B cell (primary cell): ENCODE data around the gene ANTXR1. TPM values are rescaled to one million over a fixed set of nuclear protein-coding genes. Genes with fewer than 3 reads are reported as not detected.

Source experiments
- ATAC-seq: fragments of 200-7000 bp; cut with Tn5 transposase; one replicate; pipeline ENCODE4 v1.10.0; 2021; ENCODE audit warnings: low read depth, mild to moderate bottlenecking, moderate number of reproducible peaks, moderate library complexity
- CTCF ChIA-PET: fragments of 350-600 bp; sonication (Branson Sonifier 250); formaldehyde crosslinking; loops from one replicate; lab custom pipeline; 2021; ENCODE audit warnings: antibody characterized with exemption, inconsistent platforms; lab: Charles Lee
- POLR2A ChIA-PET: fragments of 350-600 bp; sonication (Branson Sonifier 250); formaldehyde crosslinking; loops from one replicate; lab custom pipeline; 2021; ENCODE audit warnings: antibody characterized with exemption; lab: Charles Lee
- DNase-seq: peaks from one replicate; pipeline ENCODE4 v3.0.0; 2013
- H2AFZ ChIP-seq: 2 replicates; pipeline ENCODE4 v1.6.1; 2012; ENCODE audit warnings: mild to moderate bottlenecking, low read depth, low read length; ENCODE audit not compliant: insufficient read depth, poor library complexity, severe bottlenecking
- H3K27ac ChIP-seq, 2 donors: 1 replicate in 1 of 2; 2 replicates in 1 of 2; pipeline ENCODE4 v1.5.1; 2012 to 2013; ENCODE audit warnings: low read length in 2 of 2, mild to moderate bottlenecking in 2 of 2, moderate library complexity in 1 of 2
- H3K27me3 ChIP-seq, 4 experiments: fragments of 200-600 bp in 1 of 4; sonication (generic) in 1 of 4; replicated peaks in 1 of 4; 1 replicate in 2 of 4; 2 replicates in 2 of 4; pipeline versions ENCODE4 v1.6.1 to v1.7.0; 2013 to 2016; ENCODE audit warnings: low read length in 3 of 4, mild to moderate bottlenecking in 2 of 4, mixed read lengths in 1 of 4, moderate library complexity in 1 of 4; ENCODE audit not compliant: insufficient read depth in 4 of 4, control insufficient read depth in 3 of 4; ENCODE audit errors: control extremely low read depth in 1 of 4
- H3K36me3 ChIP-seq, 2 experiments: replicated peaks in 1 of 2; 1 replicate in 1 of 2; 2 replicates in 1 of 2; pipeline versions ENCODE4 v1.6.1 to v1.7.1; 2013; ENCODE audit warnings: low read length in 1 of 2; ENCODE audit not compliant: insufficient read depth in 2 of 2, control insufficient read depth in 1 of 2; ENCODE audit errors: control extremely low read depth in 1 of 2, extremely low read depth in 1 of 2
- H3K4me1 ChIP-seq, 2 donors: fragments of 200-600 bp in 1 of 2; sonication (generic) in 1 of 2; 1 replicate in 1 of 2; 2 replicates in 1 of 2; pipeline versions ENCODE4 v1.5.1 to v1.6.1; 2013 to 2017; ENCODE audit warnings: low read length in 2 of 2; ENCODE audit not compliant: control insufficient read depth in 2 of 2, insufficient read depth in 2 of 2
- H3K4me2 ChIP-seq: replicated peaks from 2 replicates; pipeline ENCODE3; 2012; ENCODE audit warnings: mild to moderate bottlenecking, low read depth, low read length; ENCODE audit not compliant: poor library complexity, severe bottlenecking
- H3K4me3 ChIP-seq, 5 experiments: fragments of 200-600 bp in 1 of 5; sonication (generic) in 1 of 5; 1 replicate in 3 of 5; 2 replicates in 2 of 5; pipeline versions ENCODE4 v1.5.1 to v1.7.0; 2011 to 2016; ENCODE audit warnings: low read length in 4 of 5, mild to moderate bottlenecking in 4 of 5, low read depth in 2 of 5, control low read depth in 1 of 5, moderate library complexity in 1 of 5; ENCODE audit not compliant: insufficient read depth in 1 of 5; ENCODE audit errors: control extremely low read depth in 1 of 5, extremely low read depth in 1 of 5
- H3K79me2 ChIP-seq: fragments of 200-600 bp; sonication (generic); one replicate; pipeline ENCODE4 v1.6.0; 2016; ENCODE audit warnings: low read length; ENCODE audit not compliant: control insufficient read depth, insufficient read depth
- H3K9ac ChIP-seq: fragments of 200-600 bp; sonication (generic); 2 replicates; pipeline ENCODE4 v1.6.1; 2017; ENCODE audit warnings: mild to moderate bottlenecking, low read length, moderate library complexity
- H3K9me3 ChIP-seq, 3 donors: one replicate each; pipeline versions ENCODE4 v1.6.1 to v1.7.1; 2013; ENCODE audit warnings: low read length in 2 of 3; ENCODE audit not compliant: control insufficient read depth in 2 of 3, insufficient read depth in 1 of 3; ENCODE audit errors: control extremely low read depth in 1 of 3
- H4K20me1 ChIP-seq: 2 replicates; pipeline ENCODE4 v1.6.0; 2012; ENCODE audit warnings: mild to moderate bottlenecking, low read length; ENCODE audit not compliant: insufficient read depth, control insufficient read depth, poor library complexity, severe bottlenecking
- H3K27ac Mint-ChIP-seq: one replicate; pipeline ENCODE4 v1.8.0; 2021; ENCODE audit warnings: mixed read lengths
- H3K27me3 Mint-ChIP-seq: one replicate; pipeline ENCODE4 v1.8.0; 2021; ENCODE audit warnings: mixed read lengths
- H3K4me1 Mint-ChIP-seq: one replicate; pipeline ENCODE4 v1.8.0; 2021; ENCODE audit warnings: mixed read lengths
- H3K4me3 Mint-ChIP-seq: one replicate; pipeline ENCODE4 v1.8.0; 2021; ENCODE audit warnings: mixed read lengths
- H3K9me3 Mint-ChIP-seq: one replicate; pipeline ENCODE4 v1.8.0; 2022; ENCODE audit warnings: mixed read lengths; ENCODE audit not compliant: insufficient read depth
- CTCF ChIP-seq: fragments of 200-600 bp; IDR thresholded peaks from one replicate; pipeline ENCODE4 v1.8.0; 2022; ENCODE audit warnings: antibody characterized with exemption, mild to moderate bottlenecking
- EZH2 ChIP-seq: IDR thresholded peaks from 2 replicates; pipeline ENCODE4 v1.6.1; 2012; ENCODE audit warnings: borderline replicate concordance, low read depth, mild to moderate bottlenecking, moderate library complexity, low read length; ENCODE audit not compliant: insufficient read depth, poor library complexity, severe bottlenecking
- WGBS: methylation state at CpG from one replicate; pipeline ENCODE4 v1.1.5; 2013; ENCODE audit warnings: missing lambda C conversion rate; ENCODE audit not compliant: insufficient coverage; 5-methylcytosine and 5-hydroxymethylcytosine counted together
- intact Hi-C: fragments of 100-400 bp; cut with micrococcal nuclease; formaldehyde crosslinking; loops from one replicate; pipeline ENCODE4 v1.10.0; 2022
- polyA plus RNA-seq: library from polyadenylated mRNA; depleted of rRNA; stranded (reverse); fragments of >200 nt; gene quantifications from 2 replicates; pipeline ENCODE4 v1.2.3, GENCODE V29; 2012
- total RNA-seq, 2 donors: library from RNA; stranded (reverse); fragments of 120-200 nt in 1 of 2; gene quantifications; 1 replicate in 1 of 2; 2 replicates in 1 of 2; pipeline versions ENCODE4 v1.2.3 to v1.2.4, GENCODE V29; 2013 to 2022

The ANTXR1 gene
- total and polyA plus RNA-seq, 2 donors (not counting 1 experiment from before 2014, with no cell fraction given): not detected

DNA sequence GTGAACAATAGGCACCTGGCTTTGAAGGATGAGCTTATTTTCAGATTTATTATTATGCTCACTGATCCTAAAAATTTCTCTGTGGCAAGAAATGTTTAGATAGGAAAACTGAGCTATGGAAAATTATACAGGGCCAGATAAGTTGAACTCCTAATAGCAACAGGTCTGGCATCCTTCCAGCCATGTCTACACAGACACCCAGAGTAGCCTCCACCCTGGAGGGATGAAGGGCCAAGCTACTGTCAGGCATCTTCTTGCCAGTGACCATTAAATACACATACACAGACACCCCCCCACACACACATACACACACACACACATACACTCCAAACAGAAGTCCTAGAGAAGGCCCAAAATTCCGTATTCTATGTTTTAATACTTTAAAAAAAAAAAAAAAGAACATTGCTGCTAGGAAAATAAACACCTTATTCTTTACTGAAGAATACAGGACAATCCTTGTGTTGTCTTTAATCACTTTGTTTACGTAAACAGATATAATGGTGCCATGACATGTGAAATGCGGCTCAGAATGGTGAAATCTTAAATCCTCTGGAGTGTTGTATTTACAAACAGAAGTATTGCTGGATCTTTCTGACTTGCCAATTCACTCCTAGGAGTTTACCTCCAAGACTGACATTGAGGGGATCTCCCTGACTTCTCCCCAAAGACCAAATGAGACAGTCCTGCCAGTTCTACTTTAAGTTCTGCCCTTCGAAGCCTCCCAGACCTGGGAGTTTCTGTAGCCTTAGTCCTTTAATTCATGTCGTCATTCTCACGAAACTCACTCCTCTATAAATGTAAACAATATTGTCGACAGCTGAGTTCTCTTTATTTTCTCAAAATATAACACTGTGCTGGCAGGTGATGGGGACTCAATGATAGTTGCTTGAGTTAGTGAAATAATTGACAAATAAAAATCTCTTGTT lies 163.1 kb downstream of the ANTXR1 start:
- Histone ChIP-seq H3K4me3 (no peak overlapping the region), H3K9me3 (no peaks in the 10 kb centered on the region), H2AFZ (no peak overlapping the region), H4K20me1 (no peaks in the 10 kb centered on the region), H3K9ac (no peak overlapping the region), H3K36me3 (no peaks in the 10 kb centered on the region), H3K27me3 (peaks cover 0 to 16% (median 4%) of the 10 kb centered on the region in 4 experiments), H3K4me1 (no peaks in the 10 kb centered on the region), H3K4me2 (no peak overlapping the region), H3K79me2 (no peaks in the 10 kb centered on the region), H3K27ac (no peak overlapping the region)
- no peak overlapping the region for H3K27ac Mint-ChIP-seq
- peaks cover 46% of the 10 kb centered on the region for H3K27me3 Mint-ChIP-seq
- TF ChIP-seq EZH2: no peak
- no peak for TF ChIP-seq CTCF
- CTCF ChIA-PET: no interaction called here
- H3K4me1 Mint-ChIP-seq: no peaks in the 10 kb centered on the region
- intact Hi-C loops: no loop called here
- H3K4me3 Mint-ChIP-seq: no peak overlapping the region
- DNase-seq: no peak
- ATAC-seq: no peak
- no peaks in the 10 kb centered on the region for H3K9me3 Mint-ChIP-seq
- POLR2A ChIA-PET: no interaction called here
- WGBS: 75% methylated on average over 1 of the region's 7 CpGs
